HG02943 (cell line): ENCODE measurements around the gene ROBO2.
"Not testable (repeated sequence)": the region's sequence is repeated elsewhere in the genome, so short reads cannot be mapped to it uniquely, and the experiment has no call there.

Experiments used
- ATAC-seq: cut with Tn5 transposase; IDR thresholded peaks from one replicate; pipeline ENCODE4 v1.9.1; 2021; ENCODE audit warnings: mild to moderate bottlenecking, low read depth, moderate library complexity; ENCODE audit not compliant: unreplicated experiment

The ROBO2 gene

GRCh38 chr3:77377717-77378116 is 337.8 kb downstream of the ROBO2 start:
- no peak for ATAC-seq

GRCh38 chr3:77380136-77380535 is 340.2 kb downstream of the ROBO2 start:
- ATAC-seq: no peak

GRCh38 chr3:77381431-77381830 is 341.5 kb downstream of the ROBO2 start:
- no peak for ATAC-seq

- no peak for ATAC-seq
These were observed 352.3 kb downstream of the ROBO2 start for GRCh38 chr3:77392181-77392580.

- no peak for ATAC-seq
These were observed 354.1 kb downstream of the ROBO2 start for GRCh38 chr3:77394046-77394445.

- ATAC-seq: no peak
These were observed 365.0 kb downstream of the ROBO2 start for GRCh38 chr3:77404871-77405270.

- no peak for ATAC-seq
These were observed 367.5 kb downstream of the ROBO2 start for GRCh38 chr3:77407441-77407840.

- ATAC-seq: not testable (repeated sequence)
These were observed 370.4 kb downstream of the ROBO2 start for GRCh38 chr3:77410334-77410733.

GRCh38 chr3:77411334-77411733 is 371.4 kb downstream of the ROBO2 start:
- ATAC-seq: no peak

- no peak for ATAC-seq
These were observed 372.1 kb downstream of the ROBO2 start for GRCh38 chr3:77412021-77412438.

GRCh38 chr3:77412584-77412983 is 372.7 kb downstream of the ROBO2 start:
- ATAC-seq: no peak

GRCh38 chr3:77414881-77415280 is 375.0 kb downstream of the ROBO2 start:
- no peak for ATAC-seq

- ATAC-seq: no peak
These were observed 380.4 kb downstream of the ROBO2 start for GRCh38 chr3:77420336-77420735.

GRCh38 chr3:77421916-77422315 is 382.0 kb downstream of the ROBO2 start:
- no peak for ATAC-seq

- ATAC-seq: no peak
These were observed 386.6 kb downstream of the ROBO2 start for GRCh38 chr3:77426531-77426930.

GRCh38 chr3:77427528-77427927 is 387.6 kb downstream of the ROBO2 start:
- no peak for ATAC-seq

GRCh38 chr3:77436908-77437307 is 397.0 kb downstream of the ROBO2 start:
- no peak for ATAC-seq

GRCh38 chr3:77446084-77446483 is 406.2 kb downstream of the ROBO2 start:
- no peak for ATAC-seq

GRCh38 chr3:77446761-77447160 is 406.9 kb downstream of the ROBO2 start:
- no peak for ATAC-seq

- ATAC-seq: no peak
These were observed 409.8 kb downstream of the ROBO2 start for GRCh38 chr3:77449459-77450350.

- no peak for ATAC-seq
These were observed 416.5 kb downstream of the ROBO2 start for GRCh38 chr3:77456431-77456830.

GRCh38 chr3:77456906-77457305 is 417.0 kb downstream of the ROBO2 start:
- no peak for ATAC-seq
